GM18520 (cell line): ENCODE measurements around the gene ARHGAP45.

Source experiments
- ATAC-seq: cut with Tn5 transposase; IDR thresholded peaks from one replicate; pipeline ENCODE4 v1.9.1; 2021; ENCODE audit not compliant: unreplicated experiment

The ARHGAP45 gene

DNA sequence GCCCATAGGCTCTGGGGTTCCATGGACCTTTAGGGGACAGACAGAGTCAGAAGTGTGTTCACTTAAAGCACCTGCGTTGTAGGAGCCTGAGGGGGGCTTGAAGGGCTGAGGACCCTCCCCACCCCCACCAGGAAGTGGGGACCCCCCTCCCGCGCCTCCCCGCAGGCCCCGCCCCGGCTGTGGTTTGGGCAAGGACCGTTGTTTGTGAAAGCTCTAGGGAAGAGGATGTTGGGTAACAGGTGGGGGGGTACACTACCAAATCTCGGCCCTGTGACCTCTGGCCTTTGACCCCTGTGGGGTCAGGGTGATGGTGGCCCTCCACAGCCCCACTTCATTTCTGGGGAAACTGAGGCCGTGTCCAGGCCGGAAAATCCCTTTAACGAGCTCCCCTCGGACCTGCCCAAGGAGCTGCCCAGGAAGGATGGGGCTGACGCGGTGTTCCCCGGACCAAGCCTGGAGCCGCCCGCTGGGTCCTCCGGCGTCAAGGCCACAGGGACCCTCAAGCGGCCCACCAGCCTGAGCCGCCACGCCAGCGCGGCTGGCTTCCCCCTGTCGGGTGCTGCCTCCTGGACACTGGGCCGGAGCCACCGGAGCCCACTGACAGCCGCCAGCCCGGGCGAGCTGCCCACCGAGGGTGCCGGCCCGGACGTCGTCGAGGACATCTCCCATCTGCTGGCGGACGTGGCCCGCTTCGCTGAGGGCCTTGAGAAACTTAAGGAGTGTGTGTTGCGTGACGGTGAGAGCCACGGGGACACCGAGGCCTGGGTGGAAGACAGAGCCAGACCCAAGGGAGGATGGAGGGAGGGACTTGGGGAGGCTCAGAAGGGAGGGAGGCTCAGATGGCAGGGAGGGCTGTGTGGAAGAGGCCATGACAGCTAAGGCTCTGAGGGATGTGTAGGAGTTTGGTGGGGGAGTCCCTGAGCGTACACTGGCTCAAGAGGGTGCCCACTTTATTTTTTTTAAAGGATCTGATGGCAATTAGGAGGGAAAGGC, 1.3 kb downstream of the ARHGAP45 start:
- ATAC-seq, result no peak

DNA sequence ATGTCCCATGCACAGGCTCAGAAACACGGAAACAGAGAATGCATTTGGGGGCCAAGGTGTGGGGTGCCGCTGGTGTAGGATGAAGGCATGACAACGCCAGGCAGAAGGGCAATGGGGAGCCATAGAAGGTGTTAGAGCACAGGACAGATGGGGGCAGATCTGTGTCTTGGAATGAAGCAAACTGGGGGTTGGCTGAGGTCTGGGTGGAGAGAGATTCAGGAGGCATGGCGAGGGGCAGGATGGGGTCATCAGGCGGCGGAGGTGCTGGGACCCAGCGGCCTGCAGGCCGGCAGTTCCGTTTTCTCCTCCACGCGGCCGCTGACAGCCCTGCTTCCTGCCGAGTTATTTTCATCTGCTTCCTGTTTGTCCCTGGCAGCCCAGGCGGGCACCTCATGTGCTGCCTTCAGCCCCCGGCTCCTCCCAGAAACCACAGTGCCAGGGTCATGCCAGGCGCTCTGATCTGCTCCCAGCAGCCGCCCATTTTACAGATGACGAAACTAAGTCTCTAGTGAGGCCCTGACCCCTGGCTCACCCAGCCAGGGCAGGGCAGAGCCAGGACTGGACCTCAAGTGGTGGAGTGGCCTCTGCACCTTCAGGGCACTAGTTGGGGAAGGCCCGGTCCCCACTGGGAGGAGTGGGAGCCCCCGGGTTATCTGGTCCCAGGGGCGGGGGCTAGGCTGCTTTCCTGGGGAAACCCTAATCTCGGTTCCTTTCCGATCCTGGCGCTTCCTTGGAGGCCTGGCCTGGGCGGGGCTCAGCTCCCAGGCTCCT, 2.2 kb downstream of the ARHGAP45 start:
- ATAC-seq, result no peak

DNA sequence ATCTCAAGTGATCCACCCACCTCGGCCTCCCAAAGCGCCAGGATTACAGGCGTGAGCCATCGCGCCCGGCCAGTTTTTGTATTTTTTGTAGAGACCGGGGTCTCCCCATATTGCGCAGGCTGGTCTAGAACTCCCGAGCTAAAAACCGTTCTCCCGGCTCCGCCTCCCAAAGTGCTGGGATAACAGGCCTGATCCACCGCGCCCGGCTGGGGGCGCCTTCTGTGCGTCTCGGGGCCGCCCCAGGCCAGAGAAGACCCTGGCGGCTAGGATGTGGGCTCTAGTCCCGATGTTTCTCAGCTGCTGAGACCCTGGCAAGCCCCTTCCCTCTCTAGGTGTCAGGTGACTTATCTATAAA, 3.6 kb downstream of the ARHGAP45 start:
- no peak for ATAC-seq

DNA sequence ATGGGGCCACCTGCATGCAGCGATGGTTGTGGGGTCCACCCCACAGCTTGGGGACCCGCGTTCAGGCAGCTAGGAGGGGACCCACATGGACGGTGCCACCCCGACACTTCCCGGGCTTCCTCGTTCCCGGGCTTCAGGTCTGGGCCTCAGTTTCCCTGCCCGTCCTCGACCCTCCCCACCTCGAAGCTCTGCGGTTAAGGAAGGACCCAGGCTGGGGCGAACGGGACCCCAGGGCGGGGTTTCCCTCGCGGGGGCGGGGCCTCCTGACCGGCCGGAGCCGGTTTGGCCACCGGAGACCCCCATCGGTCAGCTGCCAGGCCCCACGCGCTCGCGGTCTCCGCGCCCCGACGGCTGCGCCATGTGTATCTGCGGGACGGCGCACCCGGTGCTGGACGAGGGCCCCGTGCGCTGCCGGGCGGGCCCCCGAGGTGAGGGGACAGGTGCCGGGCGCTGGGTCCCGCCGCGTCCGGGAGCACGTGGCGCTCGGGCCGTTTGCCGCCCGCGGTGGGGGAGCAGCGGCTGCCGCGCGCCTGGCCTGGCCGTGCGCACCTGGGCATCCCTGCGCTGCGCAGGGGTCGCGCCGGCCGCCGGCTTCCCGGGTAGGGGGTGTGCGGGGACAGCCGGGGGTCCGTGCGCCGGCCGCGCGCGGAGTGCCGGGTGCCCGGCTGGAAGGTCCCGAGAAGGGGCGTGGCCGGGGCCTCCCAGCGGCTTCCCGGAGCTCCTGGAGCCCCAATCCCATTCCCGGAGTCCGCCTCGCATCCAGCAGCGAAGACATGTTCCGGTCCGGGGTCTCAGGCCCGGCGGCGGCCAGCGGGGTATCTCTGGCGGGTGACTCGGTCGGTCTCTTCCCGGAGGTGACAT, 4.2 kb downstream of the ARHGAP45 start:
- ATAC-seq, result no peak

DNA sequence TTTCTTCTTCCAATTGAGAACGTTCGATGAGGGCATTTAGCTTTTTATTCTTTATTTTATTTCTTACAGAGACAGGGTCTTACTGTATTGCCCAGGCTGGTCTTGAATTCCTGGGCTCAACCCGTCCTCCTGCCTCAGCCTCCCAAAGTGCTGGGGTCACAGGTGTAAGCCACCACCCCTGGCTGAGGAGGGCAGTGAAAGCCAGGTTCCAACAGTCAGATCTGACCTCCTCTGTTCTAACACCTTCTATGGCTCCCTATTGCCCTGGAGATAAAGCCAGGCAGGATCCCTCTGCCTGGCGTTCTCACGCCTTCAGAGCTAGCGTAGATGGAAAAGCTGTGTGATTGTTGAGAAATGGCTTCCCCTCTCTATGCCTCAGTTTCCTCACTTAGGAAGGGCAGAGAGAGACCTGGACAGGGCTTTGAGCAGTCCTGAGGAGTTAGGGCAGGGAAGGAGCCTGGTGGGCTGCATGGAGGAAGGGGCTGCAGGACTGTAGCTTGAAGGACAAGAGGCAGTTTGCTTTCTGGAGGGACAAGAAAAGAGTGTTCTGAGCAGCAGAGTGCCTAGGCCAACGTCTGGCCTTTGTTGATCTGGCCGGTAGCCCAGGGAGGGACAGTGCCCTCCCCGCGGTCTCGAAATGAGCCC, 5.5 kb downstream of the ARHGAP45 start:
- no peak for ATAC-seq

DNA sequence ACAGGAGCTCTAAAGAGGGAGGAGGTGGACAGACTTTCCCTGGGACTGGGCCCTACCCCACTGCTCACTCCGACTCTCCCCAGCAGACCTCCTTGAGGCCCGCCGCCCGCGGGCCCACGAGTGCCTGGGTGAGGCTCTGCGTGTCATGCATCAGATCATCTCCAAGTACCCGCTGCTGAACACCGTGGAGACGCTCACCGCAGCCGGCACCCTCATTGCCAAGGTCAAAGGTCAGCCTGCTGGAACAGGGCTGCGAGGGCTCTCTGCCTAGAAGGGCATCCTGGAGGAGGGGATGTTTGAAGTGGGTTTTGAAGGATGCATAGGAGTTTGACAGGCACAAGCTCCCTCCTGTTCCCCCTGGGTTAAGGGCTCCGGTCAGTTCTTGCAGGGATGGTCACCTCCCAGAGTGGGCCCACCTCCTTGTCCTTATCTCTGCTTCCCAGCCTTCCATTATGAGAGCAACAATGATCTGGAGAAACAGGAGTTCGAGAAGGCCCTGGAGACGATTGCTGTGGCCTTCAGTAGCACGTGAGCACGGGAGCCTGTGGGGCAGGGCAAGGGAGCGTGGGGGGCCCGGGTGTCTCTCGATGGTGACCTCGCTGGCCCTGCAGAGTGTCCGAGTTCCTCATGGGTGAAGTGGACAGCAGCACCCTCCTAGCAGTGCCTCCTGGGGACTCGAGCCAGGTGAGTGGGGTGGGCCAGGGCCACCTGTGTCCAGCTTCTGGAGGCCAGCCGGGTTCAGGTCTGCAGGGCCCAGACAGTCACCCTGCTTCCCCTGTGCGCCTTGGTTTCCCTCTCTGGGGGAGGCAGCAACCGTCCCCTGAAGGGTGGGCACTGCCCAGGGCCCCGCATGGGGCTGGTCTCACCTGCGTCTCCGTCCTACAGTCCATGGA, 6.3 kb downstream of the ARHGAP45 start:
- no peak for ATAC-seq

DNA sequence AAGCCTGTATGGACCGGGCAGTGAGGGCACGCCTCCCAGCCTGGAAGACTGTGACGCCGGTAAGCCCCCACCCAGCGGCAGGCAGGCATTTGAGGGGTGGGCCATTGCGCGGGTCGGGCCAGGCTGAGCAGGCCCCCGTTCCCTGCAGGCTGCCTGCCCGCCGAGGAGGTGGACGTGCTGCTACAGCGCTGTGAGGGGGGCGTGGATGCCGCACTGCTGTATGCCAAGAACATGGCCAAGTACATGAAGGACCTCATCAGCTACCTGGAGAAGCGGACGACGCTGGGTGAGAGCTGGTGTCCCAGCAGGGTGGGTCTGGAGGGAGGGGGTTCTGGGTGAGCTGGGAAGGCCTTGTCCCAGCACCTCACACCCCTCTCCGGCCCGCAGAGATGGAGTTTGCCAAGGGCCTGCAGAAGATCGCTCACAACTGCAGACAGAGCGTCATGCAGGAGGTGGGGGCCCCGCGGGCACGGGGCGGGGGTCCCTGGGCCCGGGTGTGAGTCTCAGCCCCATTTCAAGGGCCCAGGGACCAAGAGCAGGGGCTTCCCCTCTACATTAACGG, 7.1 kb downstream of the ARHGAP45 start:
- no peak for ATAC-seq

DNA sequence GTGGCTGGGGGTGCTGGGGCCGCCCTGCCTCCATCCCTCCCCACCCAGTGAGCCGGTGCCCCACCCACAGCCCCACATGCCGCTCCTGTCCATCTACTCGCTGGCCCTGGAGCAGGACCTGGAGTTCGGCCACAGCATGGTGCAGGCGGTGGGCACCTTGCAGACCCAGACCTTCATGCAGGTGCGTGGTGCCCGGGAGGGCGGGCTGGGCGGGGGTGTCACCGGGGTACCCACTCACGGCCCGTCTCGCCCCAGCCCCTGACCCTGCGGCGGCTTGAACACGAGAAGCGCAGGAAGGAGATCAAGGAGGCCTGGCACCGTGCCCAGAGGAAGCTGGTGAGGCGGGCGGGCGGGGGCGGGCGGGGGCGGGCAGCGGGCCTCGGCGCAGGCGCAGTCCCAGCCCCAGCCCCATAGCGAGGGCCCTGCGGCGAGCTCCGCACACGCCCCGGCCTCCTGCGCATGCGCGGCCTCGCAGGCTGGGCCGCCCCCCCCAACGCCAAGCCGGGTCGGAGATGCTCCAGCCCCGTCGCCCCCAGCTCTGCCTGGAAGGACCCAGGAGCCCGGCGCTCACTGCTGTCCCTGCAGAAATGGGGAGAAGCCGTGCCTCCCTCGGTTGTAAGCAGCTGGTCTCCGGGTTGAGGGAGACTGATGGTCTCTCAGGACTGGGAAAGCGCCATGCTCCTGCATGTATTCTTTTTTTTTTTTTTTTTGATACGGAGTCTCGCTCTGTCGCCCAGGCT, 7.7 kb downstream of the ARHGAP45 start:
- no peak for ATAC-seq

DNA sequence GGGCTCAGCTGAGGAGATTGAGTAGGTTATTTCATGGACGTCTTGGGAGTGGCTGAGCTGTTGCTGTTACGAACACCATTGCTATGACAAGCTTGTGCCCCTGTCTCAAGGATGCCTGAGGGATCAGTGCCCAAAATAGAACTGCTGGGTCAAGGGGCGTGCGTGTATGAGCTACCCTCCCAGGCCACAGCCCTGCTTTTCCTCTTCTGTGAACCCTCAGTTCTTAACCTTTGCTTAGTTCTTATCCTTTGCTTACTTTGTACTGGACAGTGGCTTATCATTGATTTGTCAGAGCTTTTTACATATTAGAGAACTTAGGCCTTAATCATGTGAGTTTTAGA, 9.0 kb downstream of the ARHGAP45 start:
- ATAC-seq, result no peak

DNA sequence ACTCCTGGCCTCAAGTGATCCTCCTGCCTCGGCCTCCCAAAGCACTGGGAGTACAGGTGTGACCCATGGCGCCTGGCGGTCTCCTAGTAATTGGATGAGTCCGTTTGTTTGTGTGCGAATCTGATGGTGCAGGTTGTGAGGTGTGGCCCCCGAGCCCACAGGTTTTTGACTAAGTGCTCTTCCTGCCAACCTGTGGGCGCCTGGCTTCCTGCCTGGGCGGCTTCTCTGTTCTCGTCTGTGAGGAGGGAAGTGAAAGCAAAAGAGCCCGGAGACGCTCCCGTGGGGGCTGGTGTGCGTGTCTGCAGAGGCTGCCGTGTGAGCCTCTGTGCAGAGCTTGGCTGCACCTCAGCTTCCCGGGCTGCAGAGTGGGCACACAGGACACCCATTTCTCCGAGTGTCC, 10.0 kb downstream of the ARHGAP45 start:
- ATAC-seq, result peak; percentile 61

DNA sequence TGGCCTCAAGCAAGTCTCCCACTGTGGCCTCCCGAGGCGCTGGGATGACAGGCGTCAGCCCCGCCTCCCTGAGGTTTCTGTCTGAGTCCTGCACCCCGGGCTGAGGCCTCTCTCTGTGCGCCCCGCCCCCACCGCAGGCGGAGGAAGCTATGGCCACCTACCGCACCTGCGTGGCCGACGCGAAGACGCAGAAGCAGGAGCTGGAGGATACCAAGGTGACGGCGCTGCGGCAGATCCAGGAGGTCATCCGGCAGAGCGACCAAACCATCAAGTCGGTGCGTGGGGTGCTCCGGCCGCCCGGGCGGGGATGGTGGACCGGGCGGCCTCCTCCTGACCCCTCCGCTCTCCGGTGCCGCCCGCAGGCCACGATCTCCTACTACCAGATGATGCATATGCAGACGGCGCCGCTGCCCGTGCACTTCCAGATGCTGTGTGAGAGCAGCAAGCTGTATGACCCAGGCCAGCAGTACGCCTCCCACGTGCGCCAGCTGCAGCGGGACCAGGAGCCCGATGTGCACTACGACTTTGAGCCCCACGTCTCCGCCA, 12.7 kb downstream of the ARHGAP45 start:
- ATAC-seq, result no peak

DNA sequence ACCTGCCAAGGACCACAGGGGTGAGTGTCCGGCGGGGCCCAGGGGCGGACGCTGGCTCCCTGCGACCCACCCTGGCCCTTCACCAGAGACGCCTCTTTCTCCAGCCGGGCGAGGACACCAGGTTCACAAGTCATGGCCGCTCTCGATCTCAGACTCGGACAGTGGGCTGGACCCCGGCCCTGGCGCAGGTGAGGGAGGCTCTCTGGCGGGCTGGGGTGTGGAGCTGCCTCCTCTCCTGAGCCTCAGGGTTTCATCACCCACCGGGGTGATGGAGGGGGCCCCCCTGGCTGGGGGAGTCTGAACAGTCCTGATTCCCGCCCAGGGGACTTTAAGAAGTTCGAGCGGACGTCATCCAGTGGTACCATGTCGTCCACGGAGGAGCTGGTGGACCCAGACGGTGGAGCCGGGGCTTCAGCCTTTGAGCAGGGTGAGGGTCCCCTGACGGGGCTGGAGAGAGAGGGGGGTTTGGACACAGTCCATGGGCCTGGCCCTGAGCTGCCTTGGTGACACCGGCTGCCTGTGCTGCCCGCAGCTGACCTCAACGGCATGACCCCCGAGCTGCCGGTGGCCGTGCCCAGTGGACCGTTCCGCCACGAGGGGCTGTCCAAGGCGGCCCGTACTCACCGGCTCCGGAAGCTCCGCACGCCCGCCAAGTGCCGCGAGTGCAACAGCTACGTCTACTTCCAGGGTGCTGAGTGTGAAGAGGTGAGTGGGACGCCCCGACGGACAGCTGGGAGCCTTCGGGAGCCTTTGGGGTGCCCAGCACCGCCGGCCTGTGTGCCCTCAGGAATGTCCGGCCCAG, 13.6 kb downstream of the ARHGAP45 start:
- no peak for ATAC-seq

DNA sequence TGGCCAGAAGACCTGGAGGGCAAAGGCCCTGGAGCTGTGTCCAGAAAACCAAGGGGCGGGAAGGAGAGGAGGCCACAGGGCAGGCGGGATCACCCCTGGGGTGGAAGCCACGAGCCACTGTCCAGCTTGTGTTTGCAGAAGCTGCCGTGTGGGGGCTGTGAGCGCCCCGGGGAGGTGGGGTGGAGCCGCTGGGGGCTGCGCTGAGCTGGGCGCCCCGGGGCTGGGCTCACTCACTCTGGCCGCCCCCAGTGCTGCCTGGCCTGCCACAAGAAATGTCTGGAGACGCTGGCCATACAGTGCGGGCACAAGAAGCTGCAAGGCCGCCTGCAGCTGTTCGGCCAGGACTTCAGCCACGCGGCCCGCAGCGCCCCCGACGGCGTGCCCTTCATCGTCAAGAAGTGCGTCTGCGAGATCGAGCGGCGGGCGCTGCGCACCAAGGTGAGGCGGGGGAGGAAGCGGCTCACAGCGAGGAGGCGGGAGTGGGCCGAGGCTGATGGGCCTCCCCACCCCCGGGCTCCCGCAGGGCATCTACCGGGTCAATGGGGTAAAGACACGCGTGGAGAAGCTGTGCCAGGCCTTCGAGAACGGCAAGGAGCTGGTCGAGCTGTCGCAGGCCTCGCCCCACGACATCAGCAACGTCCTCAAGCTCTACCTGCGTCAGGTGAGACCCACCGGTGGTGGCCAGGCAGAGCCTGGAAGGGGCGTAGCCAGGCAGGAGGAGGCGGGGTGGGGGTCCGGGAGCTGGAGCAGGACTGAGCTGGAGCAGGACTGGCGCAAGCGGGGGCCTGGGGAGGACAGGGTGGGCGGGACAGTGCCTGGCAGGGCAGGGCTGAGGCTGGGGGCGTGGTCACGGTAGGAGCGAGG, 14.6 kb downstream of the ARHGAP45 start:
- no peak for ATAC-seq

DNA sequence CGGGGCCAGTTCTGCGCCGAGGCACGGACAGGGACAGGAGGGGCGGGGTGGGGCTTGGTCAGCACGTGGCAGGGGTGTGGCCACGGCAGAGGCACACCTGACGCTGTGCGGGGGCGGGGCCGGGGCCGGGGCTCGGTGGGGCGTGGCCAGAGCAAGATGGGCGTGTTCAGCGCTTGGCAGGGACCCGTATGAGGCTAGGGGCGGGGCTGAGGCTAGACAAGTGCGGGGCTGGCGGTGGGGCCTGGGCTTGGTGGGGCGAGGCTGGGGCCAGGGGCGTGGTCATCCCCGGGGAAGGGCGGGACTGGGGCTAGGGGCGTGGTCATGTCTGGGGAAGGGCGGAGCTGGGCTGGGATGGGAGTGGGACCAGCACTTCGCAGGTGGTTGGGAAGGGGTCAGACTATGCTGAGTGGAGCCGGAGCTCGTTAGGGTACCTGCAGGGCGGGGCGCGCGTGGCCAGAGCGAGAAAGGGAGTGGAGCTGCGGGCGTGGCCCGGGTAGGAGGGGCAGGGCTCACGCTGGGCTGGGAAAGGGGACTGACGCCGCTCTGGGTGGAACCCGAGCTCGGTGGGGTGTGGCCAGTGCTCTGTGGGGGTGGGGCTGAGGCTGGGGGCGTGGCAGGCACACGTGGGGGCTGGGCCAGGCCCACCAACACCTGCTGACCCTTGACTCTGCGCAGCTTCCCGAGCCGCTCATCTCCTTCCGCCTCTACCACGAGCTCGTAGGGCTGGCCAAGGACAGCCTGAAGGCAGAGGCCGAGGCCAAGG, 15.4 kb downstream of the ARHGAP45 start:
- no peak for ATAC-seq

DNA sequence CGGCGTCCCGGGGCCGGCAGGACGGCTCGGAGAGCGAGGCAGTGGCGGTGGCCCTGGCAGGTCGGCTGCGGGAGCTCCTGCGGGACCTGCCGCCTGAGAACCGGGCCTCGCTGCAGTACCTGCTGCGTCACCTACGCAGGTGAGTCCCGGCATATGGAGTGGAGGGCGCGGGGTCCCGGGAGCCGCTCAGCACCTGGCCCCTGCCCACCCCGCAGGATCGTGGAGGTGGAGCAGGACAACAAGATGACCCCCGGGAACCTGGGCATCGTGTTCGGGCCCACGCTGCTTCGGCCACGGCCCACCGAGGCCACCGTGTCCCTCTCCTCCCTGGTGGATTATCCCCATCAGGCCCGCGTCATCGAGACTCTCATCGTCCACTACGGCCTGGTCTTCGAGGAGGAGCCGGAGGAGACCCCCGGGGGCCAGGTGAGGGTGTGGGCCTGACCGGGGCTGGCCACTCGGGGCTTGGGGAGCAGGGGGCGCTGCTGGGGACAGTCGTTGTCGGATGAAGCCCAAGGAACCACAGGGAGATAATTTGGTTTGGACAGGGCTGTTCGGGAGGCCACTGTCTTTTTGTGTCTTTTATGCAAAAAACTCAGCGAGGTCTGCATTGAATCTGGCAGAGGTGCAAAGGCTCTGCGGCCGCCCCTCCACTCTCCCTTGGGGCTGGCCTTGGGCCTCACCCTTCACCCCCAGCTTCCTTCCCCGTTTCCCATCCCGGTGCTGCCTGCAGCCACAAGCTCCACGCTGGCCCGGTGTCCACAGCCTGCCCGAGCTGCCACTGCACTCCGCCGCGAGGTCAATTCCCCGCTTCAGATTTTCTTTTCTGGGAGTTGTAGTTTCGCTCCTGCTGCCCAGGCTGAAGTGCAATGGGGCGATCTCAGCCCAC, 16.2 kb downstream of the ARHGAP45 start:
- ATAC-seq, result no peak
